A673 (cell line): Measurements from ENCODE around the gene RASSF4. TPM values are rescaled to one million over a fixed set of nuclear protein-coding genes. Genes with fewer than 3 reads are reported as not detected.

Experiments
- BruUV-seq: library from RNA; stranded (reverse); fragments of 400-500 nt; replicated peaks from 2 replicates; lab custom pipeline; 2021; lab: Mats Ljungman, UMichigan
- CTCF ChIA-PET: fragments of 300-600 bp; sonication (Branson Sonifier 250); formaldehyde crosslinking; loops from one replicate; lab custom pipeline; 2022; ENCODE audit warnings: antibody characterized with exemption; lab: Charles Lee
- POLR2A ChIA-PET: fragments of 300-600 bp; sonication (Branson Sonifier 250); formaldehyde crosslinking; loops from one replicate; lab custom pipeline; 2022; ENCODE audit warnings: antibody characterized with exemption; ENCODE audit not compliant: low non-redundant PET; lab: Charles Lee
- DNase-seq: peaks from one replicate; pipeline ENCODE4 v3.0.0-alpha.2; 2015; ENCODE audit warnings: low spot score
- H3K27ac ChIP-seq: fragments of 200-600 bp; sonication (generic); 2 replicates; pipeline ENCODE4 v1.5.1; 2016; ENCODE audit warnings: mixed run types, low read depth, mild to moderate bottlenecking, mixed read lengths, antibody characterized with exemption, low read length; ENCODE audit not compliant: poor library complexity, severe bottlenecking
- H3K27me3 ChIP-seq: fragments of 200-600 bp; sonication (generic); replicated peaks from 2 replicates; pipeline ENCODE4 v1.6.1; 2017; ENCODE audit warnings: mixed run types, low read depth, mild to moderate bottlenecking, mixed read lengths, antibody characterized with exemption, low read length; ENCODE audit not compliant: insufficient read depth, poor library complexity
- H3K36me3 ChIP-seq: fragments of 200-600 bp; sonication (generic); 2 replicates; pipeline ENCODE4 v1.6.1; 2016; ENCODE audit warnings: mixed run types, mild to moderate bottlenecking, mixed read lengths, antibody characterized with exemption, low read length; ENCODE audit not compliant: insufficient read depth, poor library complexity, severe bottlenecking
- H3K4me1 ChIP-seq: fragments of 200-600 bp; sonication (generic); 2 replicates; pipeline ENCODE4 v1.6.1; 2017; ENCODE audit warnings: mixed run types, mild to moderate bottlenecking, mixed read lengths, antibody characterized with exemption, low read length; ENCODE audit not compliant: insufficient read depth, poor library complexity, severe bottlenecking
- H3K4me3 ChIP-seq: fragments of 200-600 bp; sonication (generic); 2 replicates; pipeline ENCODE4 v1.5.1; 2016; ENCODE audit warnings: low read depth, mixed run types, mild to moderate bottlenecking, mixed read lengths, low read length; ENCODE audit not compliant: poor library complexity, severe bottlenecking
- H3K9me3 ChIP-seq: fragments of 200-600 bp; sonication (generic); 2 replicates; pipeline ENCODE4 v1.6.1; 2016; ENCODE audit warnings: mixed run types, low read depth, mild to moderate bottlenecking, mixed read lengths, antibody characterized with exemption, low read length; ENCODE audit not compliant: poor library complexity, severe bottlenecking
- EZH2 ChIP-seq: fragments of 200-600 bp; sonication (generic); IDR thresholded peaks from 2 replicates; pipeline ENCODE4 v1.6.1; 2017; ENCODE audit warnings: borderline replicate concordance, low read depth, mild to moderate bottlenecking, mixed read lengths, antibody characterized with exemption, low read length; ENCODE audit not compliant: poor library complexity, severe bottlenecking
- intact Hi-C: fragments of 100-400 bp; cut with micrococcal nuclease; formaldehyde crosslinking; loops from one replicate; pipeline ENCODE4 v1.10.0; 2022; ENCODE audit not compliant: unreplicated experiment
- total RNA-seq: library from RNA; stranded (reverse); gene quantifications from 2 replicates; pipeline ENCODE4 v1.2.3, GENCODE V29; 2021
- TF ChIP-seq, protein P1 (sequence below): fragments of 300-800, 200-600 bp; sonication (generic); conservative IDR thresholded peaks from 2 replicates; pipeline ENCODE4 v1.5.1; 2017; ENCODE audit warnings: low read depth, mild to moderate bottlenecking, antibody characterized with exemption, low read length, moderate library complexity, mixed read lengths

Gene RASSF4
- total RNA-seq, 1 experiment from 2014 or later, result 0.71 TPM

DNA sequence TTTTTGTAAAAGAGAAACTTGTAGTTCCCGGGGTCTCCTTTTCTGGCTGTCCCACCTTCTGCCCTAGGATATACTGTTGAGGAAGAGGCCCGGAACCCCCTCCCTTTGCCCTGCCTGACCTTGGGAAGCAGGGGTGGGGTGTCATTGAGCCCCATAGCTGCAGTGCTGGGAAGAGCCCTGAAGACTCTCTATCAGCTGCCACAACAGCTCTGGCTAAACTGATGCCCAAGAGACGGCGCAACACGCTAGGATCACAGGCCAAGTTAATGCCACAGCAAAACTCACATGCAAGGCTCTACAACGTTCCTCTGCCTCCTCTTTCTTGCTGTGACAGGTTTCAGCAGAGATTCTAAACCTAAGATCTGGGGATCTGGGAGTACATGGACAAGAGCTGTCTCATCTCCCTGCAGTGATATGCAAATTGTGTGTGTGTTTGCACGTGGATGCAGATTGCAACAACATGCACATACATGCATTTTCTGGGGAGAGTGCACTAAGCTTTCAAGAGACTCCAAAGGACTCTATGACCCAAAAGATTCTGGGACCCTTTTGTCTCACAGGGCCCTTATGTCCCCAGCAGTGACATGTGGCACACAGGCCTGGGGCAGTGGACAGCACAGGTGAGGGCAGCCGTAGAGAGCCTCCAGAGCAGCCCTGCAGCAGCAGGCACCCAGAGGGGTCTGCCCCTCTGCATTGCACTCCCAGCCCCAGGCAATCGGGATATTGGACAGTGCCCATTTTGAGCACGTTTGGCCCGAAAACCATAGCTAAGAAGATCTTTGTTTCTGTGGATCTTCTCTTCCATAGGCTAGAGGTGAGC is 2.5 kb downstream of the RASSF4 start:
- Histone ChIP-seq H3K27me3 (no peaks in the 10 kb centered on the region), H3K9me3 (no peaks in the 10 kb centered on the region), H3K4me3 (no peak overlapping the region), H3K36me3 (no peaks in the 10 kb centered on the region), H3K4me1 (peaks cover 13% of the 10 kb centered on the region), H3K27ac (no peak overlapping the region)
- intact Hi-C loops, result no loop called here
- no peak for DNase-seq
- POLR2A ChIA-PET, result interaction anchor here (0.6 kb wide), 2 partner anchors 99 to 344 kb away, joined by 3 read pairs; no protein-coding TSS in a partner anchor
- CTCF ChIA-PET, result no interaction called here
- TF ChIP-seq EZH2, result no peak
- TF ChIP-seq, protein P1, sequence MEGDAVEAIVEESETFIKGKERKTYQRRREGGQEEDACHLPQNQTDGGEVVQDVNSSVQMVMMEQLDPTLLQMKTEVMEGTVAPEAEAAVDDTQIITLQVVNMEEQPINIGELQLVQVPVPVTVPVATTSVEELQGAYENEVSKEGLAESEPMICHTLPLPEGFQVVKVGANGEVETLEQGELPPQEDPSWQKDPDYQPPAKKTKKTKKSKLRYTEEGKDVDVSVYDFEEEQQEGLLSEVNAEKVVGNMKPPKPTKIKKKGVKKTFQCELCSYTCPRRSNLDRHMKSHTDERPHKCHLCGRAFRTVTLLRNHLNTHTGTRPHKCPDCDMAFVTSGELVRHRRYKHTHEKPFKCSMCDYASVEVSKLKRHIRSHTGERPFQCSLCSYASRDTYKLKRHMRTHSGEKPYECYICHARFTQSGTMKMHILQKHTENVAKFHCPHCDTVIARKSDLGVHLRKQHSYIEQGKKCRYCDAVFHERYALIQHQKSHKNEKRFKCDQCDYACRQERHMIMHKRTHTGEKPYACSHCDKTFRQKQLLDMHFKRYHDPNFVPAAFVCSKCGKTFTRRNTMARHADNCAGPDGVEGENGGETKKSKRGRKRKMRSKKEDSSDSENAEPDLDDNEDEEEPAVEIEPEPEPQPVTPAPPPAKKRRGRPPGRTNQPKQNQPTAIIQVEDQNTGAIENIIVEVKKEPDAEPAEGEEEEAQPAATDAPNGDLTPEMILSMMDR, result no peak
- BruUV-seq, result no TSS peak

DNA sequence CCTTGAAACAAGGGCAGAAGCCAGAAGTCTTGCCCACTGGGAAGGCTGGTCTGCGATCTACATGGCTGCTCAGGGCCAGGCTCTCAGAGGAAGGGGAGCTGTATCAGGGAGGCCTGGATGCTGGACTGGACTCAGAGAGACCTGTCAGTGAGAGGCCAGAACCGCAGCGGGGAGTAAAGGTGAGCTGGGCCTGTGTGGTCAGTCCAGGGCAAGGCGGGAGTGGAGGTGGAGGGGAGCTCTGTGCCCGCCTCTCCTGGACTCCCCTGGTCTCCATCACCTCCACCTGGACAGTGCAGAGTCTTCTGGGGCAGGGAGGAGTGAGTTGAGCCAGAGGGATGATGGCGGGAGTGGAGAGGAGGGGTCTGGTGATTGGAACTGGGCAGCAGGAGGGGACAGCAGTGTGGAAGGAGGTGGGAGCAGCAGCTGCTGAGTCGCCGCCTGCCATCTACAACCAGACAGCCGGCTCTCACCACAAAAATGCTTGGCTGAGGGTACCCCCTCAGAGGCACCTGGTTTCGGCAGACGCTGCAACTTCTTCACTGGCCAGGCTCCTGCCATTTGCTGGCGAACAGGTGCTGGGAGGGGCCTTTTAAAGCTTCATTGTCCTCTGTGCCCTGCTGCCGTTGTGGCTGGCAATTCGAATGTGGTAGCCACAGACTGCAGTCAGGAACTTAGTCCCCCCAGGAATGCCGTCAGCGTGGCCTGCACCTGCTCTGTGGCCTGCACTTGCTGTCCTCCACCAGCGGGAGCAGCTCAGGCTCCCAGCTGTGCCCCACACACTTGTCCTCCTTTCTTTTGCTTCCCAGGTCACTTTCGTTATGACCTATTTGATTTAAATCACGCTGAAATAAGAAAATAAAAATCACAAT is 3.5 kb downstream of the RASSF4 start:
- BruUV-seq, result no TSS peak
- intact Hi-C loops, result no loop called here
- Histone ChIP-seq H3K36me3 (no peaks in the 10 kb centered on the region), H3K9me3 (no peaks in the 10 kb centered on the region), H3K4me1 (peaks cover 13% of the 10 kb centered on the region), H3K27me3 (no peaks in the 10 kb centered on the region), H3K4me3 (no peak overlapping the region), H3K27ac (no peak overlapping the region)
- DNase-seq, result no peak
- TF ChIP-seq EZH2, result no peak
- TF ChIP-seq, protein P1, result 0 out of 2 replicates have a peak, but pooled peaks have one; percentile 13
- ChIA-PET CTCF (no interaction called here), POLR2A (no interaction called here)

DNA sequence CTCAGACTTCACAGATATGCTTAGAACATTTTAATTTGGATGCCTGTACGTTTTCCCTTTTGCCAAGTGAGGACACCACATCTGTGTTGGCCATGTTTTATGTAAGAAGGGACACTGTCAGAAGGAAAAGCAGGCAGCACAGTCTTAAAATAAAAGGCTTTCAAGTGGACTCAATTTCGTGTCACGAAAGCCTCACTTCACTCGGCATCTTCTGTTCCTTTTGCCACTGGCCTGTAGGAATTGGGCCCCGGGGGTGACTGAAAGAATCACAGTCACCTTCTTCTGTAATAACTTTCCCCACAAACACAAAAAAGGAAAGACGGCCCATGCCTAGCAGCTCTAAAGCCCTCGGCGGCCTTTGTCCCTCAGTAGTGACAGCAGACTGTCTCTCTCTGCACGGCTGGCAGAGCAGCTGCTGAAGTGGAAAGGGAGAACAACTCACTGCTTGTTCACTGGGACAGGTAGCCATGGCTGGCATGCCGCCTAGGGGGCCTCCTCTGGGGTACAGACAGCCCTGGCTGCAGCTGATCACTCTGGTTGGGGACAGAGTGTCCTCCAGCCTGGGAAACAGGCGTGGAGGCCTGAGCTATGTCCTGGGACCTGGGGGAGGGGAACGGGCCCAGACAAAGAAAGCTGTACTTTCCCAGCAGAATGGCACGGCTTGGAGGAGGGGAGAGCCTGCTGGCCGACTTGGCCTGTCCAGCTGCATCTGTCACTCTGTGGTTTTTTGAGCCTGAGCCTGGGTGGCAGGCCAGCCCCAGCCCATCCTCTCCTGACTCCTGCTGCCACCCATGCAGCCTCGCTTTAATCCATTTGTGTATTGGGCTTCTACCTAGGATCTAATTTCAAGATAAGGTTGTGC is 4.4 kb downstream of the RASSF4 start:
- DNase-seq, result no peak
- intact Hi-C loops, result no loop called here
- CTCF ChIA-PET, result interaction anchor here (1.0 kb wide), 1 partner anchor 10 kb away, joined by 3 read pairs; no protein-coding TSS in a partner anchor
- no peak for TF ChIP-seq EZH2
- TF ChIP-seq, protein P1, result no peak
- Histone ChIP-seq H3K27ac (no peak overlapping the region), H3K4me1 (peaks cover 7% of the 10 kb centered on the region), H3K4me3 (no peak overlapping the region), H3K36me3 (no peaks in the 10 kb centered on the region), H3K27me3 (no peaks in the 10 kb centered on the region), H3K9me3 (no peaks in the 10 kb centered on the region)
- BruUV-seq, result no TSS peak
- POLR2A ChIA-PET, result no interaction called here
